ENCODE data around the gene DNASE2B. TPM values are rescaled to one million over a fixed set of nuclear protein-coding genes. Genes with fewer than 3 reads are reported as not detected.

The DNASE2B gene, protein sequence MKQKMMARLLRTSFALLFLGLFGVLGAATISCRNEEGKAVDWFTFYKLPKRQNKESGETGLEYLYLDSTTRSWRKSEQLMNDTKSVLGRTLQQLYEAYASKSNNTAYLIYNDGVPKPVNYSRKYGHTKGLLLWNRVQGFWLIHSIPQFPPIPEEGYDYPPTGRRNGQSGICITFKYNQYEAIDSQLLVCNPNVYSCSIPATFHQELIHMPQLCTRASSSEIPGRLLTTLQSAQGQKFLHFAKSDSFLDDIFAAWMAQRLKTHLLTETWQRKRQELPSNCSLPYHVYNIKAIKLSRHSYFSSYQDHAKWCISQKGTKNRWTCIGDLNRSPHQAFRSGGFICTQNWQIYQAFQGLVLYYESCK
- total RNA-seq (not detected), polyA plus RNA-seq (not detected)
- long read RNA-seq, donor 1: 0 reads
- long read RNA-seq, donor 2: 0 reads
- long read RNA-seq, donor 3: 0 reads
- long read RNA-seq, donor 4: 0 reads

DNA sequence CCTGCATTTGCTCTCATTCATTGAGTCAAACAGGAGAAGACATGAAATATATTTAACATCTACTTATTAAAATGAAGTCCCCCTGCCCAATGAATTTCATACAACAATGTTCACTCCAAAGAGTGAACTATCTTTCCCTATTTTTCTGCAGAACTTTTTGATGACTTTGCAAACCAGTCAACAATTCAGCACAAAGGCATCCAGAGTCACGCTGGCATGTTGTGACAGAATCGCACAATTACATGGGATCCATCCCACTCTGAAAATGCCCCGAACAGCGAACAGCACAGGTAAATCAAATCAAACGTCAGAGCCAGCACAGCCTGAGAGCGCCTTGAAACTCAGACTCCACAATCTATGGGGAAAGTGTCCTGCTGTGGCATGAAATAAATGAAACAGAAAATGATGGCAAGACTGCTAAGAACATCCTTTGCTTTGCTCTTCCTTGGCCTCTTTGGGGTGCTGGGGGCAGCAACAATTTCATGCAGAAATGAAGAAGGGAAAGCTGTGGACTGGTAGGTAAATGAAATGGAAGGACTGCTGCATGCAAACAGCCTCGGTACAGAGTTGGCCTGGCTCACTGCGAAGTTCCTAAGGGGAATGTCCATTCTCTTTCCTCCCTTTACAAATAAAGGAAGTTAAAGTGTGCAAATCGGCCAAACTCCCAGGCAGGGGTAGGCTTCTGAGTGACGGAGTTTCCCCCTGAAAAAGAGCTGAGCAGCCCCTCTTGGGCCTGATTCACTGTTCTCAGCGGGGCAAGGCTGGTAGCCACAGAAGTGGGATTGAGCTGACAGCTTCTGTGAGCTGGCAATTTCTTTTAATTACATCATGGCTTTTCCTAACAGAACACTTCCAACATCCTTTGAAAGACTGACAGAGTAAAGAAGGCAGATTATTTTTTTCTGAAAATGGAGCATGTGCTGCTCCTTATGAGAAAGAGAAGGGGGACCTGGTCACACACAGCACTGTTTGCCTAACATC lies at the start of gene DNASE2B:
TSS of gene DNASE2B (plus strand) at position 310 of the 981 bp plus-strand sequence. CDS start at position 391, 81 bp downstream.
- Histone ChIP-seq H3K27ac (ENCODE audit: low read length) (no peak within 1 kb of the TSS), H3K27me3 (ENCODE audit: control insufficient read depth, insufficient read depth) (no peaks in the 10 kb centered on the region), H3K4me1 (ENCODE audit: control insufficient read depth, insufficient read depth, low read length) (no peaks in the 10 kb centered on the region), H3K4me3 (ENCODE audit: low read length) (no peak within 1 kb of the TSS), H3K9me3 (ENCODE audit: control insufficient read depth, low read length) (no peaks in the 10 kb centered on the region)
- 74% methylated on average over 11 of the region's 11 CpGs for WGBS
- DNase-seq (no peak), ATAC-seq (no peak)
- intact Hi-C loops (cut with DNase I): no loop called here

DNA sequence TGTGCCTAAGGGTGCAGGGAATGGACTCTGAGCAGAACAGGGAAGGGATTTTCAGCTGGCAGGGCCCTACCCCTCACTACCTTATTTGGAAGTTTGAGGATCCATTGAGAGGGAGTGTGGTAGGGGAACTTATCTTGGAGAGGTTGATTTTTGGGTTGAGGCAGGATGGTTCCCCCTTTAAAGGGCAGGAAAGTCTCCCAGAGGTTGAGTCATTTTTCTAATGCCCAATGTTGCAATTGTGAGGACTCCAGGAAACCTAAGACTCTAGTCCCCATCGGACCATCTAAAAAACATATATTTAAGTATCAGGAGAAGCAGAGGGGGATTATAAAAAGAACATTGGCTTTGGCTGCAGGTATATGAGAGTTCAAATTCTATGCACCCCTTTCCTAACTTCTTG lies 49.5 kb upstream of the DNASE2B start:
- H3K9me3 ChIP-seq (ENCODE audit: control insufficient read depth, low read length): no peaks in the 10 kb centered on the region
- intact Hi-C loops (cut with DNase I): no loop called here
- ATAC-seq (no peak), DNase-seq (no peak)
- H3K4me3 ChIP-seq (ENCODE audit: low read length): no peak overlapping the region
- no peak overlapping the region for H3K27ac ChIP-seq (ENCODE audit: low read length)
- H3K4me1 ChIP-seq (ENCODE audit: control insufficient read depth, insufficient read depth, low read length): no peaks in the 10 kb centered on the region
- H3K27me3 ChIP-seq (ENCODE audit: control insufficient read depth, insufficient read depth): no peaks in the 10 kb centered on the region
- WGBS: 92% methylated on average over 1 of the region's 1 CpG

DNA sequence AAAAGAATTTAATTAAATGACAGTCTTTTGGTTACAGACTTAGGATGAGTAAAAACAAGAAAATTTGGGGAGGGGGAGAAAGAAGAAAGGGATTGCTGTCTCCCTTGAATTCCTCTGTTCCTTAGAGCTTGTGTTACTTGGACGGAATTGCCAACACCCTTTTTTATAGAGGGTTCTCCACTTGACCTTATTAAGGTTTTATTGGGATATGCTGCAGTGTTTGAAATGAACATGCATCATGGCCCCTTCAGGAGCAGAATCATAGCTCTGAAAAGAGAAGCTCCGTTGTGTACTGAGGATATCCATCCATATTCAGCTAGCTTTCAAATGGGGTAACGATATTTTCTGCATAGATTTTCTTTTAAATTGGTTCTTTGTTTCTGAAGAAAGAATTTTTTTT lies 48.2 kb upstream of the DNASE2B start:
- no peak overlapping the region for H3K4me3 ChIP-seq (ENCODE audit: low read length)
- intact Hi-C loops (cut with DNase I): no loop called here
- H3K4me1 ChIP-seq (ENCODE audit: control insufficient read depth, insufficient read depth, low read length): no peaks in the 10 kb centered on the region
- DNase-seq (no peak), ATAC-seq (no peak)
- WGBS: 58% methylated on average over 3 of the region's 3 CpGs
- H3K27me3 ChIP-seq (ENCODE audit: control insufficient read depth, insufficient read depth): no peaks in the 10 kb centered on the region
- H3K27ac ChIP-seq (ENCODE audit: low read length): no peak overlapping the region
- no peaks in the 10 kb centered on the region for H3K9me3 ChIP-seq (ENCODE audit: control insufficient read depth, low read length)

DNA sequence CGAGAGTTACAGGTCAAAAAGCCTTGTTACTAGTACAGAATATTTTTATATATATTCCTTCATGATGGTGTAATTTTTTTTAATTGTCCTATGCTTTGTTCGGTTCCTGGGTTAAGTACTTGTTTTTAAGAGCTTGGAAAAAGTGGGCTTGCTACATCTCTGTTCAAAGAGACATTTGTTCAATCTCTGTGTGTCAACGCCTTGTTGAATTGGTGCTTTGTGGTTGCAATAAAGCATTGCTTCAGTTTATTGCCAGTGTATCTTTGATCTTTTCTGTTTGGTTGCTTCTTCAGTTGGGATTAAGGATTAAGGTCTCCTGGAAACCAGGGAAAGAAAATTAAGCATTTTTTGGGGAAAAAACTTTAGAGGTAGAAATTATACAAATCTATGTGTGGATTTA lies 47.7 kb upstream of the DNASE2B start:
- H3K27me3 ChIP-seq (ENCODE audit: control insufficient read depth, insufficient read depth): no peaks in the 10 kb centered on the region
- H3K4me3 ChIP-seq (ENCODE audit: low read length): no peak overlapping the region
- intact Hi-C loops (cut with DNase I): no loop called here
- no peak for DNase-seq
- no peaks in the 10 kb centered on the region for H3K4me1 ChIP-seq (ENCODE audit: control insufficient read depth, insufficient read depth, low read length)
- H3K9me3 ChIP-seq (ENCODE audit: control insufficient read depth, low read length): no peaks in the 10 kb centered on the region
- no peak for ATAC-seq
- 83% methylated on average over 3 of the region's 3 CpGs for WGBS
- H3K27ac ChIP-seq (ENCODE audit: low read length): no peak overlapping the region

DNA sequence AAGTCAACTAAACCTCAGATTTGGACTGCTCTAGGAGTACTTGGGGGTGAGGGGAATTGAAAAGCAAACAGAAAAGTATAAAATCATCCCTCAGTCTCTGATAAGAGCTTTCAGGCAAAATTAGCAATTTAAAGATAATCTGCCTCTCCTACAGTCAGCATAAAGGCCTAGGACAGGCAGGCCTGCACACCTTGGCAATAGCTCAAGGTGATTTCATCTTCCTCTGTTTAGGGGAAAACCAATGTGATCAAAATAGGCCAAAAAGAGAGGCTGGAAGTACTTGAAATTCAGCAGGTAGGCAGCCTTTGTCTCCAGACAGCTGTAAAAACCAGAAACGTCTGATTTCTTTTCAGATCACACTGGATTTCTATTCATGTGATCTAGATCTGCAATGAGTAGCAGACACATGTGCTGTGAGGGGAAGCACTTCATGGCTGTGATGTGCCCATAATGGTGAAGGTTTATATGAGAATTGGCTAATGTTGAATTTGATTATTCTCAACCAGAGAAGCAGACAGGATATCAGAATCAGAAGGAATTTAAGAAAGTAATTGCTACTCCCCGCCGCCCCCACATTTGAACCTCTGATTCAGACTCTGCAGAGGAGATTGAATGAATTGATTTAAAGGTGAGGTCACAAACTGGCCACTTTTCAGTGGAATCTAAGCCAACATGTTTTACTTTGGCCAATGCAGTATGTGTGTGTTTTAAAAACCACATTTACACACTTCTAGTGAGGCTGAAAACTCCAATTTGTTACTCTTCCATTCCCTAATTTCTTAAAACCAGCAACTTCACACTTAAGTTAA lies 45.8 kb upstream of the DNASE2B start:
- Histone ChIP-seq H3K27me3 (ENCODE audit: control insufficient read depth, insufficient read depth) (no peaks in the 10 kb centered on the region), H3K9me3 (ENCODE audit: control insufficient read depth, low read length) (no peaks in the 10 kb centered on the region), H3K27ac (ENCODE audit: low read length) (no peak overlapping the region), H3K4me1 (ENCODE audit: control insufficient read depth, insufficient read depth, low read length) (no peaks in the 10 kb centered on the region), H3K4me3 (ENCODE audit: low read length) (no peak overlapping the region)
- ATAC-seq (no peak), DNase-seq (no peak)
- intact Hi-C loops (cut with DNase I): no loop called here
- 64% methylated on average over 3 of the region's 3 CpGs for WGBS

DNA sequence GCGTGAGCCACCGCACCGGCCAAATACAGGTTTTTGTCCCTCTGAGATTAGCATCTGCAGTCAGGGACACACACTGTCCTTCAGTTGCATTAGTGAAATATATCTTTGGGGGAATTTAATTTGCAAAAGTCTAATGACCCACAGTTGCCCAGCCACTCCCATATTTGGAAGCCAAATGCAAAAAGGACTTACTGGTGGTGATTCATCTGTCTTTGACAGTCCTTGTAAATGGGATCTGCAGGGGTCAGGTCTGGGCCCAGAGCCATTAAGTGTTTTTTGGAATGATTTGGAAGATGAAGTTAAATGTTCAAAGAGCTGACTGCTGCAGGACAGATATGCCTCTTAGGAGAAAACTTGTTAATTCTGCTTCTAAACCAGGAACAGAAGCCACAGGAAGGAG lies 44.6 kb upstream of the DNASE2B start:
- H3K4me1 ChIP-seq (ENCODE audit: control insufficient read depth, insufficient read depth, low read length): no peaks in the 10 kb centered on the region
- WGBS: 97% methylated on average over 3 of the region's 3 CpGs

DNA sequence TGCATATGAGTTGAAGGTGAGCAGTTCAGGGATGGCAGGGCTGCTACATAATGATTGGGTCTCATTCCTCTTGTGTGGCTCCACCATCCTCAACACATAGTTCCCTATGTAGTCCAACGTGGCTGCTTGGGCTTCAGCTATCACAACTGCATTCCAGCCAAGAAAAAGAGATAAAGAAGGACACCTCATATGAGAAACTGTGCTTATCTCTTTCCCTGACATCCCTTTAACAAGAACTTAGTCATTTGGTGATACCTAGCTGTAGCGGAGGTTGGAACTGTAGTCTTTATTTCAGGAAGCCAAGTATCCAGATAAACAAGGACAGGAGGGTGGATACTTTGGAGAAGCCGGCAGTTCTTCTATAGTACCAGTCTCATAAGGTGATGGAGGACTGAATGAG lies 42.7 kb upstream of the DNASE2B start:
- Histone ChIP-seq H3K27me3 (ENCODE audit: control insufficient read depth, insufficient read depth) (no peaks in the 10 kb centered on the region), H3K4me1 (ENCODE audit: control insufficient read depth, insufficient read depth, low read length) (no peaks in the 10 kb centered on the region), H3K27ac (ENCODE audit: low read length) (no peak overlapping the region), H3K9me3 (ENCODE audit: control insufficient read depth, low read length) (no peaks in the 10 kb centered on the region), H3K4me3 (ENCODE audit: low read length) (no peak overlapping the region)
- ATAC-seq (no peak), DNase-seq (no peak)
- intact Hi-C loops (cut with DNase I): no loop called here
- 56% methylated on average over 3 of the region's 3 CpGs for WGBS

More for the DNA sequence above, 44.6 kb upstream of the DNASE2B start:
- H3K4me3 ChIP-seq (ENCODE audit: low read length): no peak overlapping the region
- no peak for DNase-seq
- no peak for ATAC-seq
- intact Hi-C loops (cut with DNase I): no loop called here
- no peaks in the 10 kb centered on the region for H3K27me3 ChIP-seq (ENCODE audit: control insufficient read depth, insufficient read depth)
- no peak overlapping the region for H3K27ac ChIP-seq (ENCODE audit: low read length)
- no peaks in the 10 kb centered on the region for H3K9me3 ChIP-seq (ENCODE audit: control insufficient read depth, low read length)

DNA sequence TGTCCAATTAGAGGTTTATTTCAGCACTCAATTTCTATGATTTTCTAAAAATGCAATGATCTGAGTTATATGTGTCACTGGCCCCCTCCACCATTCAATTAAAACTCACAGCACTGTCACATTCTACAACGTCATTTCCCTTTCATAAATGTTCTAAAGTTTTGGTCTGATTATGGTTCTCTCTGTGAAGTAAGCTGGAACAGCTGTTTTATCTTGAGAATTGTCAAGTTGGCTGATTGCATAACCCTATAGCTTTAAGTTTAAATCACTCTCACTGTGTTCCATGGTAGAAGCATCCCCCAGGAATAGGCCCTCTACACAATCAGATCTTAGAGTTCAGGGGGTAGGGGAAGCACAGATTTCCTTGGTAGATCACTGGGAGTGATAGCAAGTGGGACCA lies 41.4 kb upstream of the DNASE2B start:
- Histone ChIP-seq H3K27ac (ENCODE audit: low read length) (no peak overlapping the region), H3K27me3 (ENCODE audit: control insufficient read depth, insufficient read depth) (no peaks in the 10 kb centered on the region), H3K4me3 (ENCODE audit: low read length) (no peak overlapping the region), H3K9me3 (ENCODE audit: control insufficient read depth, low read length) (no peaks in the 10 kb centered on the region), H3K4me1 (ENCODE audit: control insufficient read depth, insufficient read depth, low read length) (no peaks in the 10 kb centered on the region)
- 58% methylated on average over 1 of the region's 1 CpG for WGBS
- intact Hi-C loops (cut with DNase I): no loop called here
- ATAC-seq: no peak
- DNase-seq: no peak

DNA sequence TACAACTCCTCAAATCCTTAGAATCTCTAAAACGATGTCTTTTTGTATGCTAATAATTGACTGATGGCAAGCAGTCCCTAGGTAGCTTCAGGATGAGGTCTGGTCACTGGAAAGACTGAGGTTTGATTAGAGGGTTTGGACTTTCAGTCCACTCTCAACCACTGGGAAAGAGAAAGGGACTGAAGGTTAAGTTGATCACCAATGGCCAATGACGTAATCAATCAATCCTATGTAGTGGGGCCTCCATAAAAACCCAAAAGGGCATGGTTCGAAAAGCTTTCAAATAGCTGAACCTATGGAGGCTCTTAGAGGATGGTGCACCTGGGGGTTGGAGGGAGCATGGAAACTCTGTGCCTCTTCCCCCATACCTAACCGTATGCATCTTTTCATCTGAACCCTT lies 39.6 kb upstream of the DNASE2B start:
- Histone ChIP-seq H3K4me1 (ENCODE audit: control insufficient read depth, insufficient read depth, low read length) (no peaks in the 10 kb centered on the region), H3K27me3 (ENCODE audit: control insufficient read depth, insufficient read depth) (no peaks in the 10 kb centered on the region), H3K9me3 (ENCODE audit: control insufficient read depth, low read length) (no peaks in the 10 kb centered on the region), H3K4me3 (ENCODE audit: low read length) (no peak overlapping the region), H3K27ac (ENCODE audit: low read length) (no peak overlapping the region)
- WGBS: 91% methylated on average over 4 of the region's 4 CpGs
- ATAC-seq: no peak
- no peak for DNase-seq
- intact Hi-C loops (cut with DNase I): no loop called here

DNA sequence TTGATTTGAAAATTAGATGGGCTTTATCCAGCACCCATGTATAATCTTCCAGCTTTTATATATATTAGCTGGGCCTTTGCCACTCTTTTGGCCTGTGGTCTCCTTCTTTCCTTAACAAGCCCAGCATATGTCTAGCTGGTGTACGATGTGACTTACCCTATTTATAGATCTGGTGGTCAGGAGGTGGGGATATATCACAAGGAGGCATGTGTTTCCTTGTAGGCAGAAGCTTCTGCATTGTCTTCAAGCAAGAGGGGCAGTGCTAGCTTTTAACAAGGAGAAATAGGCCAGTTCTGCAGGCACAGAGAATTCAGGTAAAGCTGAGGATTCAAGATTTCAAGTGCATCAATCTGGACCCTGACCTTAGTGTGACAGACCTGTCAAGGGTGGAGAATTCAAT lies 38.0 kb upstream of the DNASE2B start:
- no peaks in the 10 kb centered on the region for H3K4me1 ChIP-seq (ENCODE audit: control insufficient read depth, insufficient read depth, low read length)
- 60% methylated on average over 1 of the region's 1 CpG for WGBS

More for the DNA sequence above, 38.0 kb upstream of the DNASE2B start:
- Histone ChIP-seq H3K27me3 (ENCODE audit: control insufficient read depth, insufficient read depth) (no peaks in the 10 kb centered on the region), H3K9me3 (ENCODE audit: control insufficient read depth, low read length) (no peaks in the 10 kb centered on the region), H3K4me3 (ENCODE audit: low read length) (no peak overlapping the region), H3K27ac (ENCODE audit: low read length) (no peak overlapping the region)
- intact Hi-C loops (cut with DNase I): no loop called here
- DNase-seq (no peak), ATAC-seq (no peak)
